Epithelial cell of esophagus (primary cell): ENCODE data around the gene SKAP1.

Source experiments
- DNase-seq: peaks from one replicate; pipeline ENCODE4 v3.0.0; 2010; ENCODE audit warnings: low read depth
- H3K4me3 ChIP-seq: 2 replicates; pipeline ENCODE4 v1.5.1; 2011; ENCODE audit warnings: mild to moderate bottlenecking, low read length, control low read depth
- TF ChIP-seq, protein P1 (sequence below): IDR thresholded peaks from 2 replicates; pipeline ENCODE4 v1.5.1; 2011; ENCODE audit warnings: low read depth, mild to moderate bottlenecking, low read length, control low read depth, inconsistent platforms; ENCODE audit not compliant: insufficient read depth; ENCODE audit errors: missing control alignments

SKAP1 gene

DNA sequence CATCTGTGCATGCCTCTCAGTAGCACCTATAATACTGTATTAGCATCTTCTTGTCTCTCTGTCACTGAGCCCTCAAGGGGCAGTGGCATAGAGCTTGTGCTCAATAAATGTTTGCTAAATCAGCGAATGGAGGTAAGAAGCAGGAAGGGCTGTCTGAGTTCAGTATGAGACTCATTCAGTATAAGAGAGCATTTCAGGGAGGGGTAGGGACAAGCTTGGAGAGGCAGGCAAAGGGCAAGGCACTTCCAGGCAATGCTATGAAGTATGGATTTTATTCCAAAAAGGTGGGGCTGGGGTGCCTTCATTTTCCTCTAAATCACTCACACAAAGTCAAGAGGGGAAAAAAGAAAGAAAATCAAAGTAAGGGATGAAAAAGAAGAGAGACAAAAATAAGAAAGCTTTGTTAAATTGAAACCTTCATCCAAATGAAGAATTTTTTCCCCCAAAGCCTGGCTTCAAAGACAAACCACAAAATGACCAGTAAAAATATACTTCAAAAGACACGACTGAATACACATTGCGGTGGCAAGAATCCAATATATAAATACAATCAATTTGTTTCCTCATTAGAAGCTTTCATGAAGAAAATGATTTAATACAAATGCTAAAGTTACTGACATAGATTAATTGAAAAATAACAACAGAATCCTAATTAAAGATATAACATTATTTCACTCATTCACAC, 51.2 kb downstream of the SKAP1 start:
- DNase-seq: no peak
- TF ChIP-seq, protein P1, sequence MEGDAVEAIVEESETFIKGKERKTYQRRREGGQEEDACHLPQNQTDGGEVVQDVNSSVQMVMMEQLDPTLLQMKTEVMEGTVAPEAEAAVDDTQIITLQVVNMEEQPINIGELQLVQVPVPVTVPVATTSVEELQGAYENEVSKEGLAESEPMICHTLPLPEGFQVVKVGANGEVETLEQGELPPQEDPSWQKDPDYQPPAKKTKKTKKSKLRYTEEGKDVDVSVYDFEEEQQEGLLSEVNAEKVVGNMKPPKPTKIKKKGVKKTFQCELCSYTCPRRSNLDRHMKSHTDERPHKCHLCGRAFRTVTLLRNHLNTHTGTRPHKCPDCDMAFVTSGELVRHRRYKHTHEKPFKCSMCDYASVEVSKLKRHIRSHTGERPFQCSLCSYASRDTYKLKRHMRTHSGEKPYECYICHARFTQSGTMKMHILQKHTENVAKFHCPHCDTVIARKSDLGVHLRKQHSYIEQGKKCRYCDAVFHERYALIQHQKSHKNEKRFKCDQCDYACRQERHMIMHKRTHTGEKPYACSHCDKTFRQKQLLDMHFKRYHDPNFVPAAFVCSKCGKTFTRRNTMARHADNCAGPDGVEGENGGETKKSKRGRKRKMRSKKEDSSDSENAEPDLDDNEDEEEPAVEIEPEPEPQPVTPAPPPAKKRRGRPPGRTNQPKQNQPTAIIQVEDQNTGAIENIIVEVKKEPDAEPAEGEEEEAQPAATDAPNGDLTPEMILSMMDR: no peak
- no peak overlapping the region for H3K4me3 ChIP-seq

- H3K4me3 ChIP-seq: no peak overlapping the region
- DNase-seq: no peak
- TF ChIP-seq, protein P1: no peak
These were observed 51.8 kb downstream of the SKAP1 start for GRCh38 chr17:48378238-48378637.

- TF ChIP-seq, protein P1: no peak
- H3K4me3 ChIP-seq: no peak overlapping the region
- no peak for DNase-seq
These were observed 53.2 kb downstream of the SKAP1 start for GRCh38 chr17:48376682-48377325.

GRCh38 chr17:48375356-48375755, 54.7 kb downstream of the SKAP1 start:
- TF ChIP-seq, protein P1: no peak
- peak; percentile 33 for DNase-seq
- H3K4me3 ChIP-seq: no peak overlapping the region

DNA sequence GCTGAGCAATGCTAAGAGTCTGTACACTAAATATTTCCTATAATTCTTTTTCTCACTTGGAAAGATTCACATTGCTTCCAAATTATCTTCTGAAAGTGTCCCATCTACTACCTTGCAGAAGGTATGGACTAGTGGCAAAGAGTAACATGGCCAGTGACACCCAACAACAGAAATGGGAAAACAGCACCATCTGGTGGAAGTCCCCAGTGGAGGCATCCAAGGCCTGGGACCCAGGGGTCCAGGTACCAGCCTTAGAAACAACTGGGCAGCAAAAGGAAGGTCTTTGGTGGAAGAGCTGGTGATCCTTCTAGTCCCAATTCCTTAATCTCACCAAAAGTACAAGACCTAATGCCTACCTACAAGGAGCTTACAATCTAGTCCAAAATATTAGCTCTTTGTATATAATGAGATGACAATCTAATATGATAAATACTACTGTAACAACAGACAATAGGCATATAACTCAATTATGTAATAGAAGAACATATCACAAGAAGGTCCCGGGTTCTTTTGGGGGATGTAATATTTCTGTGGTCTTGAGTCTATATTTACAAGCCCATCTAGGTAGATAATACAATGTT, 55.3 kb downstream of the SKAP1 start:
- DNase-seq: peak; percentile 22
- TF ChIP-seq, protein P1: peak; percentile 45
- H3K4me3 ChIP-seq: no peak overlapping the region

GRCh38 chr17:48373883-48374282, 56.1 kb downstream of the SKAP1 start:
- no peak overlapping the region for H3K4me3 ChIP-seq
- TF ChIP-seq, protein P1: no peak
- no peak for DNase-seq
